ENCODE measurements around the gene MRPL43. TPM values are rescaled to one million over a fixed set of nuclear protein-coding genes. Genes with fewer than 3 reads are reported as not detected.

The MRPL43 gene
- total RNA-seq, 2 donors from 2014 or later: 42.4 to 53.3 TPM

- no peaks in the 10 kb centered on the region for H3K9me3 Mint-ChIP-seq
Observed at GRCh38 chr10:100998183-100998990, 11.1 kb upstream of the MRPL43 start.

DNA sequence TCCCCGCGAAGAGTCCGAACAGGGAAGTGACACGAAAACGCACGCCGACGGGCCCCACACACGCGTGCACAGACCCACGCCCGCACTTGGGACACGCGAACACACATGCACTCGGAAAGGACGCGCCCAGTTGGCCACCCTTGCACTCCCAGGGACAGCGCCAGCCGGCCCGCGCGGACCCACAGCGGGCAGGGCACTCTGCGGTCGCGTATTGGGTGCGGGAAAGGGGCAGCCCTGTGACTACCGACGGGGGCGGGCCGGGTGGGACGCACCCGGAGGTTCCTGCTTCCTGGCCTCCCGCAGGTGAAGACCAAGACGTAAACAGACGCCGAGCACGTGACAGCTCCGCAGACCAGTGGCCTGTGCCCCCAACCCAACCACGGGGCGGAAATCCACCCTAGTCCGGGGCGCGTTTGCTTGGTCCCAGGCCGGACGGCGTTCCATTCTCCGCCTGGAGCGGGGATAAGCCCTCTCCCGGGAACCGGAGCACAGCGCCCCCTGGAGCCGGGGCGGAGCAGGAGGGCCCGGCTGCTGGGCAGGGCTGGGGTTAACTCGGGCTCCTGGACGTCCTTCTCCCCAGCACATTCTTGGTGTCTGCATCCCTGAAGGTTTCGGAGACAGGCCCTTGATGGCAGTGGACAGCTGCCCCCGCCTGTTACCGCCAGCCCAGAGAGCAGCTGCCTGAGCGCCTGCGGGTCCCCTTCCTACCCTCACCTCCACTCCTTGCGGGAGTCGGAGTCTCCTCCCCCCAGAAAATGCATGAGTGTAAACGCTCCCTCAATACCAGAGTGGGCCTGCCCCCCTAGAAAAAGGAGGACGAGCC lies 10.3 kb upstream of the MRPL43 start:
- peak overlapping the region; percentile 59 to 72 for H3K27ac Mint-ChIP-seq
- ATAC-seq (peak; percentile 55 to 67), DNase-seq (ENCODE audit: low spot score in 2 of 2) (peak; percentile 84 to 86)
- H3K36me3 Mint-ChIP-seq: peaks cover 0 to 6% of the 10 kb centered on the region in 2 donors
- no peaks in the 10 kb centered on the region for H3K9me3 Mint-ChIP-seq

More at GRCh38 chr10:100998183-100998990, 11.1 kb upstream of the MRPL43 start:
- Mint-ChIP-seq H3K27ac (peak overlapping the region; percentile 59 to 80), H3K36me3 (peaks cover 0 to 6% of the 10 kb centered on the region in 2 donors)
- DNase-seq (ENCODE audit: low spot score in 2 of 2) (peak; percentile 67 to 75), ATAC-seq (peak; percentile 43 to 51)

GRCh38 chr10:100996678-100997359 lies 9.5 kb upstream of the MRPL43 start:
- peaks cover 0 to 6% of the 10 kb centered on the region in 2 donors for H3K36me3 Mint-ChIP-seq
- no peaks in the 10 kb centered on the region for H3K9me3 Mint-ChIP-seq
- H3K27ac Mint-ChIP-seq: peak overlapping the region; percentile 59 to 85
- DNase-seq (ENCODE audit: low spot score in 2 of 2): peak in 1 of 2 donors; percentile 51
- ATAC-seq: peak; percentile 22 to 48

DNA sequence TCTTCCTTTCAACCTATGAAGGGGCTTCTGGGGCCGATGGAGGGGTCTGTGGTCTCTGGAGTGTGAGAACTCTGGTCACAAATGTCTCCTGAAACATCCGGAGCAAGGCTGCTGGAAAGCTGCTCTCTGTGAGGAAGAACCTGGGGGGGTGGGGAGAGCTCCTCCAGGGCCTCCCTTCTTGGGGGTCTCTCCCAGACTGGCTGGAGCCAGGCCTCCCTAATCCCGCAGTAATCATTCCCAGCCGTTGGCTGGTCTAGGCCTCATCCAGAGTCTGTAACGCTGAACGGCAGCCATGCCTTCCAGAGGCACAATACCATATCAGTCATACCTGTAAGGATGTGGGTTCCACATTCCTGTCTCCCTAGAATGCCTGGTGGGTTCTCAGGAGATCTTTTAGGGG lies 7.9 kb upstream of the MRPL43 start:
- Mint-ChIP-seq H3K27ac (peak overlapping the region; percentile 59 to 80), H3K9me3 (no peaks in the 10 kb centered on the region), H3K36me3 (peaks cover 10 to 20% of the 10 kb centered on the region in 2 donors)
- DNase-seq (ENCODE audit: low spot score in 2 of 2): no peak
- ATAC-seq: no peak

DNA sequence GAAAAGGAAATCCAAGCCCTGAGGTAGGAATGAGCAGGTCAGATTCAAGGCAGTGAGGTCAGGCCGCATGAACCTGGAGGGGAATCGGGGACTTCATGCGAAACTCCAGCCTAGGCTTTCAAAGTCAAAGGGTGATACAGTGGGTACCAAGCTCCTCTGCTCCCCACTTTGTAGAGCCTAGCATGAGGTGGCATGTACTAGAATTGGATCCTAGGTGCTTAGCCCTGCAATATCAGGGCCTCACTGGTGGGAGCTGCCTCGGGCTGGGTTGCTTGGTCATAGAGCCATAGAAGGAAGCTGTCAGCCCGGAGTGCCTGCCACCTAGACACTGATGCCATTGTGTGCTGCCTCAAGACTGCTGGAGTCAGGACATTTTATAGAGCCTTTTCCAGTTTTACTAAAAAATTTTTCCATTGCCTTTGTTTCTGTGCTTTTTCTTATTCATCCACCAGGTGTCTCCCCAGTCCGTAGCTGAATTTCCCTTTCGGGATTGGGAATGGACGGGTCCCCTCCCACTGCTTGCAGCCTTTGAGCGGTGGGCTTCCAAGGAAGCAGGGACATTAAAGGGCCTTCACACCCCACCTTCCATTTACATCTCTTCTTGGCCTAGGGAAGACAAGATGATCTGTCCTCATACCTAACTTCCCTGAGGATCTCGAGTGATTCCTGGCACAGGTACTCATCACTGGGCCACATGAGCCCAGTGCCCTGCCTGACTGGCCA lies 6.8 kb upstream of the MRPL43 start:
- H3K36me3 Mint-ChIP-seq: peaks cover 10 to 20% of the 10 kb centered on the region in 2 donors
- ATAC-seq (no peak), DNase-seq (ENCODE audit: low spot score in 2 of 2) (no peak)
- peak overlapping the region; percentile 42 to 80 for H3K27ac Mint-ChIP-seq
- H3K9me3 Mint-ChIP-seq: no peaks in the 10 kb centered on the region

- ATAC-seq (no peak), DNase-seq (ENCODE audit: low spot score in 2 of 2) (no peak)
- Mint-ChIP-seq H3K9me3 (no peaks in the 10 kb centered on the region), H3K27ac (no peak overlapping the region), H3K36me3 (peaks cover 21 to 25% of the 10 kb centered on the region in 2 donors)
Observed at GRCh38 chr10:100989088-100989487, 1.8 kb upstream of the MRPL43 start.

DNA sequence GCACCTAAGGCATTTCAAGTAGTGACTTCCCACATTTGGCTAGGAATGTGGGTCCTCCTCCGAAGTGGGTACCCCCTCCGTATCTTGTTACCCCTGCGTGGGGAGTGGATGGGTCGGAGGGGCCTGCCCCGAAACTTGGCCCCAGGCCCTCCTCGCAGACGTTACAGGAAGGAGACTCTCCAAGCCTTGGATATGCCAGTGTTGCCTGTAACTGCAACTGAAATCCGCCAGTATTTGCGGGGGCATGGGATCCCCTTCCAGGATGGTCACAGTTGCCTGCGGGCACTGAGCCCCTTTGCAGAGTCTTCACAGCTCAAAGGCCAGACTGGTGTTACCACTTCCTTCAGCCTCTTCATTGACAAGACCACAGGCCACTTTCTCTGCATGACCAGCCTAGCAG lies 869 bp upstream of the MRPL43 start:
- Mint-ChIP-seq H3K9me3 (no peaks in the 10 kb centered on the region), H3K27ac (peak overlapping the region in 1 of 2 donors; percentile 87), H3K36me3 (peaks cover 21 to 25% of the 10 kb centered on the region in 2 donors)
- ATAC-seq: no peak
- no peak for DNase-seq (ENCODE audit: low spot score in 2 of 2)

GRCh38 chr10:100987685-100988049 lies 370 bp upstream of the MRPL43 start:
- H3K9me3 Mint-ChIP-seq: no peaks in the 10 kb centered on the region
- peak overlapping the region; percentile 87 to 96 for H3K27ac Mint-ChIP-seq
- ATAC-seq (peak in 1 of 2 donors; percentile 2), DNase-seq (ENCODE audit: low spot score in 2 of 2) (no peak)
- H3K36me3 Mint-ChIP-seq: peaks cover 21 to 25% of the 10 kb centered on the region in 2 donors

DNA sequence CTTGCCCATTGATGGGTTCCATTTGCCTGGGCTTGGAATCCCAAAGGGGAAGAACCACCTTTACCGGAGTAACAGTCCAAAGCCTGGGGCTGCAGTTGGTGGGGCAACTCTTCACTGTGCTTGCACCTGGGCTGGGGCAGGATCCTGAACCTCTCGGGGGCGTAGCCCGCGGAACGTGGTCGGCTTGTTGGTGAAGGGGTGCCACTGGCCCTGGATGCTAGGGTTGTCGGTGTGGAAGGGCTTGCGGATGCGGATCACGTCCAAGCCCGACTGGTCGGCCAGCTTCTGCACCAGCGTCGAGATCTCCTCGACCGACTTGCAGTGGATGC lies 710 bp downstream of the MRPL43 start:
- ATAC-seq (no peak), DNase-seq (ENCODE audit: low spot score in 2 of 2) (no peak)
- no peaks in the 10 kb centered on the region for H3K9me3 Mint-ChIP-seq
- peaks cover 21 to 25% of the 10 kb centered on the region in 2 donors for H3K36me3 Mint-ChIP-seq
- peak overlapping the region; percentile 87 to 96 for H3K27ac Mint-ChIP-seq

DNA sequence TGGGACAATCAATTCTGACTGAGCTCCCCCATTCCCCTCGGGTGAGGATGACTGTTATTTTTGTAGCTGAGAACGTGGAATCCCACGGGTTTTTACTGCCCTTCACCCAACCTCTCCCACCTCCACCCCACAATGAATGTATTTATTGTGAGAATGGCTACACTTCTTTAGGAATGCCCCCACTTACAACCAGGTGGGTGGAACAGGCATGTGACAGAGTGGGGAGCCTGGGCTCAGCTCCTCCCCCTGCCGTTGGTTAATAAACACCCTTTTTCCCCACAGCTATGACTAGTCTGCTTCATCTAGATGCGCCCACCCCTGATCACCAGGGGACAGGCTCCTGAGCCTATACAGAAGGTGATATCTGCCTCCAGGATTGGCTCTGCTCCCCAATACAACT lies 2.0 kb downstream of the MRPL43 start:
- DNase-seq (ENCODE audit: low spot score in 2 of 2) (no peak), ATAC-seq (no peak)
- Mint-ChIP-seq H3K9me3 (no peaks in the 10 kb centered on the region), H3K36me3 (peaks cover 12 to 13% of the 10 kb centered on the region in 2 donors), H3K27ac (peak overlapping the region in 1 of 2 donors; percentile 56)

DNA sequence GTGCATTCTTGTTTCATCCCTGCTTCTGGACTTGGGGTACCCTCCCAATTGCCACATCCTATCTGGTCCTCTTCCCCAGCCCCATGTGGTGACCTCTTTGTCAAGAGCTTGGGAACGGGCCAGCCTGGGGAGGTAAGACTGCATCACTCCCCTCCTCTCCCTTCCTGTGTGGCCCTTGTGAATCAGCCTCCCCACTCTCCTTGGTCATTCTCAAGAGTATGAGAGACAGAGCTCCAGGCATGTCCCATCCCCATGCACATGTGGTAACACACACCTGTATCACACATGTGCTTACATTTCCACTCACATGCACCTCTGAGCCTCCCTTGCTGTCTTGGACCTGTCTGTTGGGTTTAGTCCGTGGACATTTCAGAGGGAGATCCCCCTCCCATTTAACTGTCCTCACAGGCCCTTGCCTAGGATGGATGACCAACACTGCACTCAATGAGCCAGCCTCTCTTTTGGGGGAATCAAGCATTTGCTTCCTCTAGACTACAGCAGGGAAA lies 2.6 kb downstream of the MRPL43 start:
- Mint-ChIP-seq H3K9me3 (no peaks in the 10 kb centered on the region), H3K36me3 (peaks cover 10 to 12% of the 10 kb centered on the region in 2 donors)
- no peak for ATAC-seq

DNA sequence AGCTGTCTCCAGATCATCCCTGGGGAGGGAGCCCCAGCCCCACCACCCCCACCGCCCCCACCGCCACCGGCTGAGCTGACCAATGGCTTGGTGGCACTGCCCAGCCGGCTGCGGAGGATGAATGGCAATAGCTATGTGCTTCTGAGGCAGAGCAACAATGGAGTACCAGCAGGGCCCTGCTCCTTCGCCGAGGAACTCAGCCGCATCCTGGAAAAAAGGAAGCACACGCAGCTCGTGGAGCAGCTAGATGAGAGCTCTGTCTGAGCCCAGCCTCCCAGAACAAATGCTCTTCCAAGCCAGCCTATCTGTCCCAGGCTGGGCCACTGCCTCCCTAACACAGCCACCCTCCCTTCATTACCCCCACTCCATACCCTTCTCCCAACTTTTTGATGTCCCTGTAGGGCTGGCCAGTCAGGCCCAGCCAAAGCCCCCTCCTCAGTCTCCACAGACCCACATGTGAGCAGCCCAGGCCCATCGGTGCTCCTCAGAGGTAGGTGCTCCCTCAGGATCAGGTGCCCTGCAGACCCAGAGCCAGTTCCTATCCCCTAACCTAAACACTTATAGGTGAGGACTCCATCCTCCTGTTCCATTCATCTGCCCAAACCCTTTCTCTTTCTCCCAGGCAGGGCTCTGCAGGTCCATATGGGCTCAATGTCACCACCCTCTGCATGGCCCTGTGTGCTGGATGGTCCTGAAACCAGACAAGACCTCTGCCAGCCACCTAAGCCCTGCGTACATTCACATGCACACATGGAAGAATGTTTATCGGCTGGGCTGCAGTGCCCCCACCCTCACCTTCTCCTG lies 3.2 kb downstream of the MRPL43 start:
- no peak for ATAC-seq
- Mint-ChIP-seq H3K9me3 (no peaks in the 10 kb centered on the region), H3K27ac (no peak overlapping the region), H3K36me3 (peaks cover 10 to 12% of the 10 kb centered on the region in 2 donors)
- peak in 1 of 2 donors; percentile 46 for DNase-seq (ENCODE audit: low spot score in 2 of 2)

More for the DNA sequence above, 2.6 kb downstream of the MRPL43 start:
- DNase-seq (ENCODE audit: low spot score in 2 of 2): peak in 1 of 2 donors; percentile 31
- H3K27ac Mint-ChIP-seq: no peak overlapping the region

DNA sequence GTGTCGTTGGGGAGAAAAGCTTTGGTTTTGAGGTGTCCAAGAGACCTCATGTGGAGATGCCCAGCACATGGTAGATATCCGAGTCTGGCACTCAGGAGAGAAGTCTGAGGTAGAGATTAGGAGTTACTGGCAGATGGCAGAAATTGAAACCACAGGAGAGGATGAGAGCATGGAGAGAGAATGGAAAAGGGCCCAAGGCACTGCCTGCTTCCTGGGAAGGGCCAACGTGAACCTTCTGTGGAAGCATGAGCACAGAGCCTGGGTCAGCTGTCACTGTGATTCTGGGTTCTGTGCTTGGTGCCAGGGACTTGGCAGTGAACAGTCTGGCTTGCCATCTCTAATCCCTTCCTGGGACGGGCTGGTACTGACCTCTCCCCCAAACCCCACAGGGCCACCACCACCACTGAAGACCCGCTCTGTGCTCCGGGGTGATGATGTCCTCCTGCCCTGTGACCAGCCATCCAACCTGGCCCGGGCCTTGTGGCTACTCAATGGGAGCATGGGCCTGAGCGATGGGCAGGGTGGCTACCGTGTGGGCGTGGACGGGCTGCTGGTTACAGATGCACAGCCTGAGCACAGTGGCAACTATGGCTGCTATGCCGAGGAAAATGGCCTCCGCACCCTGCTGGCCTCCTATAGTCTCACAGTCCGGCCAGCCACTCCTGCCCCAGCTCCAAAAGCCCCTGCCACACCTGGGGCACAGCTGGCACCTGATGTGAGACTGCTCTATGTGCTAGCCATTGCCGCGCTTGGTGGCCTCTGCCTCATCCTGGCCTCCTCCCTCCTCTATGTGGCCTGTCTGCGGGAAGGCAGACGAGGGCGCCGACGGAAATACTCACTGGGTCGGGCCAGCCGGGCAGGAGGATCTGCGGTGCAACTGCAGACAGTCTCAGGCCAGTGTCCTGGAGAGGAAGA lies 4.1 kb downstream of the MRPL43 start:
- no peak for ATAC-seq
- peak overlapping the region in 1 of 2 donors; percentile 46 for H3K27ac Mint-ChIP-seq
- H3K36me3 Mint-ChIP-seq: peaks cover 10 to 12% of the 10 kb centered on the region in 2 donors
- DNase-seq (ENCODE audit: low spot score in 2 of 2): peak in 1 of 2 donors; percentile 49
- H3K9me3 Mint-ChIP-seq: no peaks in the 10 kb centered on the region

GRCh38 chr10:100981178-100981772 lies 6.0 kb downstream of the MRPL43 start:
- no peaks in the 10 kb centered on the region for H3K36me3 Mint-ChIP-seq
- ATAC-seq (no peak), DNase-seq (ENCODE audit: low spot score in 2 of 2) (peak in 1 of 2 donors; percentile 16)
- no peaks in the 10 kb centered on the region for H3K9me3 Mint-ChIP-seq
- H3K27ac Mint-ChIP-seq: no peak overlapping the region

All from activated naive CD4-positive, alpha-beta T cell treated with anti-CD3 and anti-CD28 coated beads, Interleukin-2, amount 50 U/mL, for 72 hours (primary cell).